Measurements from ENCODE around the gene AKAP8L.

AKAP8L gene

GRCh38 chr19:15418579-15419412, at the start of gene AKAP8L:
Gene AKAP8L, minus strand, starts transcription at chr19:15418988. Its CDS starts 65 bp downstream, at chr19:15418923.
- DNase-seq = peak; percentile 97
- Mint-ChIP-seq H3K4me3 (peak within 1 kb of the TSS; percentile 95), H3K27me3 (ENCODE audit: low read depth, poor library complexity) (peaks cover 5% of the 10 kb centered on the region), H3K4me1 (peaks cover 46% of the 10 kb centered on the region), H3K36me3 (ENCODE audit: low read depth) (peaks cover 51% of the 10 kb centered on the region), H3K9me3 (peaks cover 14% of the 10 kb centered on the region), H3K27ac (peak within 1 kb of the TSS; percentile 100)
- TF ChIP-seq, protein P1, sequence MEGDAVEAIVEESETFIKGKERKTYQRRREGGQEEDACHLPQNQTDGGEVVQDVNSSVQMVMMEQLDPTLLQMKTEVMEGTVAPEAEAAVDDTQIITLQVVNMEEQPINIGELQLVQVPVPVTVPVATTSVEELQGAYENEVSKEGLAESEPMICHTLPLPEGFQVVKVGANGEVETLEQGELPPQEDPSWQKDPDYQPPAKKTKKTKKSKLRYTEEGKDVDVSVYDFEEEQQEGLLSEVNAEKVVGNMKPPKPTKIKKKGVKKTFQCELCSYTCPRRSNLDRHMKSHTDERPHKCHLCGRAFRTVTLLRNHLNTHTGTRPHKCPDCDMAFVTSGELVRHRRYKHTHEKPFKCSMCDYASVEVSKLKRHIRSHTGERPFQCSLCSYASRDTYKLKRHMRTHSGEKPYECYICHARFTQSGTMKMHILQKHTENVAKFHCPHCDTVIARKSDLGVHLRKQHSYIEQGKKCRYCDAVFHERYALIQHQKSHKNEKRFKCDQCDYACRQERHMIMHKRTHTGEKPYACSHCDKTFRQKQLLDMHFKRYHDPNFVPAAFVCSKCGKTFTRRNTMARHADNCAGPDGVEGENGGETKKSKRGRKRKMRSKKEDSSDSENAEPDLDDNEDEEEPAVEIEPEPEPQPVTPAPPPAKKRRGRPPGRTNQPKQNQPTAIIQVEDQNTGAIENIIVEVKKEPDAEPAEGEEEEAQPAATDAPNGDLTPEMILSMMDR (IDR thresholded peaks at IDR 0.05) = peak; percentile 65

GRCh38 chr19:15467734-15468214, 49.0 kb upstream of the AKAP8L start:
- no peaks in the 10 kb centered on the region for H3K36me3 Mint-ChIP-seq (ENCODE audit: low read depth)
- DNase-seq = no peak
- H3K4me1 Mint-ChIP-seq = no peaks in the 10 kb centered on the region
- no peak overlapping the region for H3K27ac Mint-ChIP-seq
- peaks cover 93% of the 10 kb centered on the region for H3K27me3 Mint-ChIP-seq (ENCODE audit: low read depth, poor library complexity)
- peaks cover 31% of the 10 kb centered on the region for H3K9me3 Mint-ChIP-seq
- H3K4me3 Mint-ChIP-seq = no peak overlapping the region
- TF ChIP-seq, protein P1 (IDR thresholded peaks at IDR 0.05) = no peak

DNA sequence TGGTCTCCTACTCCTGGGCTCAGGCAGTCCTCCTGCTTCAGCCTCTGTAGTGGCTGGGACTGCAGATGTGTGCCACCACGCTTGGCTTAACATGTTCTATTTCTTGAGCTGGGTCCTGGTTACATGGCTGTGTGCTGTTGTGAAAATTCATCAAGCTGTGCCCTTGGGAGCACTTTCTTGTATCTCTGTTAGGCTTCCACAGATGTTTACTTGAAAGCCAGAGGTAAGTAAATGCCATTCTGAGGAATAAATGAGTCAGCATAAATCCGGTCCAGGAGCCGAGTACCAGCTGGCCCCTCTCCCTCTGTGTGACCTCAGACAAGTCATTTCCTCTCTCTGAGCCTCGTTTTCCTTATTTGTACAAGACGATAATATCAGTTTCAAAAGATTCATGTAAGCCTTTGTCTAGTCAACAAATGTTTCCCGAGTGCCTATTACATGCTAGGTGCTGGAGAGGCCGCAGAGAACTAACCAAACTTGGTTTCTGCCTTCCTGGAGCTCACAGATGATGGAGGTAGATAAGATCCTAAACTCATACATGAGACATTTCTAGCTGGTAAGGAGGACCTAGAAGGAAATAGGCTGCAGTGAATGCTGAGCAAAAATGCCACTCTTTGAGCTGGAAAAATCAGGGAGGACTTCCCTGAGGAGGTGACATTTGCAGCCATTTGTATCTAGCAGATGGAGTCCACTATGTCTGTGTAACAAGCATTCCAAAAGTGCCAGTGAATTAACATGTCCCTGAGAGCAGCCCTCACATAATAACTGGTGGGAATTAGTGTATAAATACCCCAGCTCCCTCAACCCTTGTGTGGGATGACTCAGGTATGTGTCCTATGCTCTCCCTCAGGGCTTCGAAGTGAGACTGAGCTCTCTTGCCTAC, 48.3 kb upstream of the AKAP8L start:
- Mint-ChIP-seq H3K4me3 (no peak overlapping the region), H3K27me3 (ENCODE audit: low read depth, poor library complexity) (peaks cover 93% of the 10 kb centered on the region), H3K9me3 (peaks cover 27% of the 10 kb centered on the region), H3K27ac (no peak overlapping the region), H3K4me1 (no peaks in the 10 kb centered on the region), H3K36me3 (ENCODE audit: low read depth) (no peaks in the 10 kb centered on the region)
- TF ChIP-seq, protein P1 (IDR thresholded peaks at IDR 0.05) = no peak
- no peak for DNase-seq

- Mint-ChIP-seq H3K4me3 (no peak within 1 kb of the TSS), H3K4me1 (no peaks in the 10 kb centered on the region), H3K27ac (no peak within 1 kb of the TSS), H3K9me3 (peaks cover 15% of the 10 kb centered on the region), H3K27me3 (ENCODE audit: low read depth, poor library complexity) (peaks cover 93% of the 10 kb centered on the region), H3K36me3 (ENCODE audit: low read depth) (no peaks in the 10 kb centered on the region)
- DNase-seq = no peak
- TF ChIP-seq, protein P1 (IDR thresholded peaks at IDR 0.05) = no peak
These were observed 45.9 kb upstream of the AKAP8L start, which contains the start of gene RASAL3 for GRCh38 chr19:15464394-15465385. Gene RASAL3, minus strand, starts transcription at chr19:15464544. Its CDS starts 186 bp downstream, at chr19:15464358.

- no peak for DNase-seq
- H3K36me3 Mint-ChIP-seq (ENCODE audit: low read depth) = no peaks in the 10 kb centered on the region
- no peaks in the 10 kb centered on the region for H3K4me1 Mint-ChIP-seq
- TF ChIP-seq, protein P1 (IDR thresholded peaks at IDR 0.05) = no peak
- peaks cover 93% of the 10 kb centered on the region for H3K27me3 Mint-ChIP-seq (ENCODE audit: low read depth, poor library complexity)
- peaks cover 10% of the 10 kb centered on the region for H3K9me3 Mint-ChIP-seq
- no peak overlapping the region for H3K4me3 Mint-ChIP-seq
- H3K27ac Mint-ChIP-seq = no peak overlapping the region
These were observed 45.1 kb upstream of the AKAP8L start for GRCh38 chr19:15463861-15464371.
